CD4-positive, alpha-beta T cell treated with Interleukin-4 for 1 hour (primary cell): ENCODE results near the gene CARD11.

ENCODE experiments used
- DNase-seq, 2 donors: peaks; one replicate each; pipeline ENCODE4 v3.0.0-alpha.2; 2020 to 2022

Gene CARD11

GRCh38 chr7:3043544-3044371, at the start of gene CARD11:
Gene CARD11, minus strand, starts transcription at chr7:3043867. Its CDS starts 85,361 bp downstream, at chr7:2958506.
- DNase-seq, result peak; percentile 33 to 64

GRCh38 chr7:3092468-3092867, 48.8 kb upstream of the CARD11 start:
- DNase-seq, result peak; percentile 79 to 82

GRCh38 chr7:3091631-3092030, 48.0 kb upstream of the CARD11 start:
- no peak for DNase-seq

- peak in 1 of 2 donors; percentile 17 for DNase-seq
Observed at GRCh38 chr7:3089493-3089892, 45.8 kb upstream of the CARD11 start.

- no peak for DNase-seq
Observed at GRCh38 chr7:3087243-3087755, 43.6 kb upstream of the CARD11 start.

GRCh38 chr7:3083350-3083749, 39.7 kb upstream of the CARD11 start:
- DNase-seq, result no peak

GRCh38 chr7:3082831-3083230, 39.2 kb upstream of the CARD11 start:
- no peak for DNase-seq

GRCh38 chr7:3082386-3082785, 38.7 kb upstream of the CARD11 start:
- DNase-seq, result no peak

- no peak for DNase-seq
Observed at GRCh38 chr7:3080106-3080505, 36.4 kb upstream of the CARD11 start.

GRCh38 chr7:3078514-3078913, 34.8 kb upstream of the CARD11 start:
- no peak for DNase-seq

GRCh38 chr7:3076700-3077099, 33.0 kb upstream of the CARD11 start:
- no peak for DNase-seq

- no peak for DNase-seq
Observed at GRCh38 chr7:3076163-3076562, 32.5 kb upstream of the CARD11 start.

GRCh38 chr7:3075441-3075840, 31.8 kb upstream of the CARD11 start:
- DNase-seq, result no peak

- DNase-seq, result no peak
Observed at GRCh38 chr7:3074459-3074821, 30.8 kb upstream of the CARD11 start.

- no peak for DNase-seq
Observed at GRCh38 chr7:3073763-3074458, 30.2 kb upstream of the CARD11 start.

- no peak for DNase-seq
Observed at GRCh38 chr7:3070908-3071307, 27.2 kb upstream of the CARD11 start.

- no peak for DNase-seq
Observed at GRCh38 chr7:3069771-3070449, 26.2 kb upstream of the CARD11 start.

GRCh38 chr7:3068530-3068929, 24.9 kb upstream of the CARD11 start:
- DNase-seq, result peak; percentile 25 to 30

GRCh38 chr7:3067606-3068380, 24.1 kb upstream of the CARD11 start:
- DNase-seq, result no peak

- DNase-seq, result peak in 1 of 2 donors; percentile 45
Observed at GRCh38 chr7:3067193-3067592, 23.5 kb upstream of the CARD11 start.

GRCh38 chr7:3066506-3066905, 22.8 kb upstream of the CARD11 start:
- DNase-seq, result no peak

GRCh38 chr7:3065724-3066143, 22.1 kb upstream of the CARD11 start:
- peak; percentile 67 to 71 for DNase-seq

GRCh38 chr7:3064067-3064466, 20.4 kb upstream of the CARD11 start:
- no peak for DNase-seq
